ENCODE data around the gene C20orf173. TPM values are rescaled to one million over a fixed set of nuclear protein-coding genes. Genes with fewer than 3 reads are reported as not detected.

The C20orf173 gene
- total RNA-seq, 2 experiments from 2014 or later: not detected

DNA sequence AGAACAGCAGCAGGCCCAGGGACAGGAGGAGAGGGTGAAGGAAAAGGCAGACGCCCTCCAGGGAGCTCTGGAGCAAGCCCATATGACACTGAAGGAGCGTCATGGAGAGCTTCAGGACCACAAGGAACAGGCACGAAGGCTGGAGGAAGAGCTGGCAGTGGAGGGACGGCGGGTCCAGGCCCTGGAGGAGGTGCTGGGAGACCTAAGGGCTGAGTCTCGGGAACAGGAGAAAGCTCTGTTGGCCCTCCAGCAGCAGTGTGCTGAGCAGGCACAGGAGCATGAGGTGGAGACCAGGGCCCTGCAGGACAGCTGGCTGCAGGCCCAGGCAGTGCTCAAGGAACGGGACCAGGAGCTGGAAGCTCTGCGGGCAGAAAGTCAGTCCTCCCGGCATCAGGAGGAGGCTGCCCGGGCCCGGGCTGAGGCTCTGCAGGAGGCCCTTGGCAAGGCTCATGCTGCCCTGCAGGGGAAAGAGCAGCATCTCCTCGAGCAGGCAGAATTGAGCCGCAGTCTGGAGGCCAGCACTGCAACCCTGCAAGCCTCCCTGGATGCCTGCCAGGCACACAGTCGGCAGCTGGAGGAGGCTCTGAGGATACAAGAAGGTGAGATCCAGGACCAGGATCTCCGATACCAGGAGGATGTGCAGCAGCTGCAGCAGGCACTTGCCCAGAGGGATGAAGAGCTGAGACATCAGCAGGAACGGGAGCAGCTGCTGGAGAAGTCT is 25.5 kb downstream of the C20orf173 start:
- H3K4me3 ChIP-seq (ENCODE audit: low read length): no peak overlapping the region
- no peak for DNase-seq
- ATAC-seq (ENCODE audit: poor library complexity): no peak
- Mint-ChIP-seq H3K9me3 (no peaks in the 10 kb centered on the region), H3K27ac (peak overlapping the region; percentile 56), H3K4me3 (no peak overlapping the region), H3K27me3 (no peaks in the 10 kb centered on the region), H3K36me3 (ENCODE audit: low read depth) (peaks cover 98% of the 10 kb centered on the region), H3K4me1 (ENCODE audit: low read depth) (peaks cover 26% of the 10 kb centered on the region)
- H3K27me3 ChIP-seq (ENCODE audit: control insufficient read depth in 1 of 2, insufficient read depth in 2 of 2, low read length in 2 of 2): no peaks in the 10 kb centered on the region
- no peaks in the 10 kb centered on the region for H3K9me3 ChIP-seq (ENCODE audit: control insufficient read depth in 1 of 2, insufficient read depth in 1 of 2, low read length in 2 of 2)
- ChIA-PET POLR2A (interaction anchor here (1.1 to 1.3 kb wide), 2 partner anchors 12 to 47 kb away, joined by 3 read pairs; no protein-coding TSS in a partner anchor), CTCF (no interaction called here)
- intact Hi-C loops (cut with DNase I, micrococcal nuclease): no loop called here
- no peak overlapping the region for H3K27ac ChIP-seq (ENCODE audit: low read depth in 1 of 2, low read length in 2 of 2)
- peaks cover 16% of the 10 kb centered on the region for H3K4me1 ChIP-seq (ENCODE audit: insufficient read depth, low read length)
- H3K36me3 ChIP-seq (ENCODE audit: insufficient read depth, low read length): peaks cover 94% of the 10 kb centered on the region
- TF ChIP-seq CTCF (IDR thresholded peaks at IDR 0.05): no peak

- ChIA-PET CTCF (no interaction called here), POLR2A (interaction anchor here (1.1 to 1.3 kb wide), 2 partner anchors 13 to 46 kb away, joined by 3 read pairs; no protein-coding TSS in a partner anchor)
- peaks cover 26% of the 10 kb centered on the region for H3K4me1 Mint-ChIP-seq (ENCODE audit: low read depth)
- no peaks in the 10 kb centered on the region for H3K9me3 Mint-ChIP-seq
- ATAC-seq (ENCODE audit: poor library complexity): no peak
- no peak overlapping the region for H3K4me3 Mint-ChIP-seq
- intact Hi-C loops (cut with DNase I, micrococcal nuclease): no loop called here
- H3K27me3 ChIP-seq (ENCODE audit: control insufficient read depth in 1 of 2, insufficient read depth in 2 of 2, low read length in 2 of 2): no peaks in the 10 kb centered on the region
- no peak overlapping the region for H3K4me3 ChIP-seq (ENCODE audit: low read length)
- DNase-seq: no peak
- peaks cover 94% of the 10 kb centered on the region for H3K36me3 Mint-ChIP-seq (ENCODE audit: low read depth)
- H3K36me3 ChIP-seq (ENCODE audit: insufficient read depth, low read length): peaks cover 94% of the 10 kb centered on the region
- no peaks in the 10 kb centered on the region for H3K9me3 ChIP-seq (ENCODE audit: control insufficient read depth in 1 of 2, insufficient read depth in 1 of 2, low read length in 2 of 2)
- H3K27me3 Mint-ChIP-seq: no peaks in the 10 kb centered on the region
- H3K27ac Mint-ChIP-seq: no peak overlapping the region
- H3K27ac ChIP-seq (ENCODE audit: low read depth in 1 of 2, low read length in 2 of 2): no peak overlapping the region
- no peak for TF ChIP-seq CTCF (IDR thresholded peaks at IDR 0.05)
- peaks cover 16% of the 10 kb centered on the region for H3K4me1 ChIP-seq (ENCODE audit: insufficient read depth, low read length)
Observed at GRCh38 chr20:35503281-35503680, 26.2 kb downstream of the C20orf173 start.

GRCh38 chr20:35502352-35502751 is 27.1 kb downstream of the C20orf173 start:
- no peaks in the 10 kb centered on the region for H3K9me3 Mint-ChIP-seq
- ChIA-PET POLR2A (interaction anchor here (1.3 kb wide), 2 partner anchors 14 to 46 kb away, joined by 3 read pairs; no protein-coding TSS in a partner anchor), CTCF (no interaction called here)
- peak overlapping the region; percentile 39 for H3K27ac Mint-ChIP-seq
- ATAC-seq (ENCODE audit: poor library complexity) (no peak), DNase-seq (no peak)
- H3K4me1 Mint-ChIP-seq (ENCODE audit: low read depth): peaks cover 26% of the 10 kb centered on the region
- no peak overlapping the region for H3K4me3 ChIP-seq (ENCODE audit: low read length)
- TF ChIP-seq CTCF (IDR thresholded peaks at IDR 0.05): no peak
- H3K36me3 ChIP-seq (ENCODE audit: insufficient read depth, low read length): peaks cover 94% of the 10 kb centered on the region
- H3K4me3 Mint-ChIP-seq: no peak overlapping the region
- intact Hi-C loops (cut with DNase I, micrococcal nuclease): no loop called here
- no peak overlapping the region for H3K27ac ChIP-seq (ENCODE audit: low read depth in 1 of 2, low read length in 2 of 2)
- no peaks in the 10 kb centered on the region for H3K27me3 ChIP-seq (ENCODE audit: control insufficient read depth in 1 of 2, insufficient read depth in 2 of 2, low read length in 2 of 2)
- H3K9me3 ChIP-seq (ENCODE audit: control insufficient read depth in 1 of 2, insufficient read depth in 1 of 2, low read length in 2 of 2): no peaks in the 10 kb centered on the region
- peaks cover 16% of the 10 kb centered on the region for H3K4me1 ChIP-seq (ENCODE audit: insufficient read depth, low read length)
- peaks cover 94% of the 10 kb centered on the region for H3K36me3 Mint-ChIP-seq (ENCODE audit: low read depth)
- H3K27me3 Mint-ChIP-seq: no peaks in the 10 kb centered on the region
